ENCODE data around the gene DUSP6.

DNA sequence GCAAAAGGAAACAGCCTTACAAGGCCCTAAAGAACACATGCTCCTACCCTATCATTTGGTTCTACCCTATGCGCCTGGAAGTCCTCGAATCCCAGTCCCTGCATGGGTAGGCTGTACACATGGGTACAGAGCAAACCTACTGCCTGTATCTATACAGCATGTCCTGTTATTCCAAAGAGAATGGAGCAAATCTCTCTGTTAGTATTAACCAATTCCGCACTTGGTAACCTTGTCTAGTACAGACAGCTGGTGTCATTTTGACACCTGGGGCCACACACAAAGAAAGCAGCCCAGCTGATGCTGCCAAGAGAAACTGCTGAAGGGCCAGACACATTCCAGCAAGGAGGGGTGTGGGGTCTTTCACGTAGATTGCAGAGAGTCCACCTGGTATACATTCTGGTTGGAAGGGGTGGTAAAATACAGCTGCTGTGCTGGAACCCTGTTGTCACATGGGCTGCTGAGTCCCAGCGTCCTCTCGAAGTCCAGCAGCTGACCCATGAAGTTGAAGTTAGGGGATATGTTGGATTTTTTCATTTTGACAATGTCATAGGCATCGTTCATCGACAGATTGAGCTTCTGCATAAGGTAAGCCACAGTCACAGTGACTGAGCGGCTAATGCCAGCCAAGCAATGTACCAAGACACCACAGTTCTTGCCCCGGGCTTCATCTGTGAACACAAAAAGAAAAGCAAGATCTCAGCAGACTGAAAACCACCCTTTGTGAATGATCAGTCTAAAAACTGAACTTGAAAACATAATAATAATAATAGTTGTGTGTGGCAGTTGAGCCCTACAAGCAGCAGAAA lies 3.2 kb downstream of the DUSP6 start:
- TF ChIP-seq CTCF (IDR thresholded peaks at IDR 0.05; ENCODE audit: poor library complexity, severe bottlenecking): no peak
- no peak for TF ChIP-seq POLR2AphosphoS5 (IDR thresholded peaks at IDR 0.05)

All from neural cell (in vitro differentiated cells).